Mesendoderm (in vitro differentiated cells): ENCODE measurements around the gene KIAA1549.

Experiments used
- DNase-seq: peaks from one replicate; pipeline ENCODE4 v3.0.0; 2013
- H2AK5ac ChIP-seq: 2 replicates; pipeline ENCODE4 v1.6.1; 2013; ENCODE audit warnings: low read length, inconsistent platforms
- H2BK120ac ChIP-seq: 2 replicates; pipeline ENCODE4 v1.6.1; 2013; ENCODE audit warnings: low read depth, mild to moderate bottlenecking, low read length, moderate library complexity, mixed read lengths
- H2BK15ac ChIP-seq: replicated peaks from 2 replicates; pipeline ENCODE4 v1.6.1; 2013; ENCODE audit warnings: low read depth, mild to moderate bottlenecking, moderate library complexity
- H2BK5ac ChIP-seq: 2 replicates; pipeline ENCODE4 v1.6.1; 2013; ENCODE audit warnings: low read length, inconsistent platforms
- H3K18ac ChIP-seq: 2 replicates; pipeline ENCODE4 v1.6.1; 2013; ENCODE audit warnings: mild to moderate bottlenecking, low read length, mixed read lengths
- H3K23ac ChIP-seq: one replicate; pipeline ENCODE4 v1.6.1; 2013; ENCODE audit warnings: low read length
- H3K27ac ChIP-seq: 2 replicates; pipeline ENCODE4 v1.5.1; 2013; ENCODE audit warnings: low read depth, mild to moderate bottlenecking, inconsistent platforms, low read length, moderate library complexity
- H3K27me3 ChIP-seq: 2 replicates; pipeline ENCODE4 v1.6.1; 2013; ENCODE audit warnings: low read length, control low read depth, mild to moderate bottlenecking, inconsistent platforms; ENCODE audit not compliant: insufficient read depth, poor library complexity
- H3K36me3 ChIP-seq: 2 replicates; pipeline ENCODE4 v1.6.1; 2013; ENCODE audit warnings: low read length, inconsistent platforms; ENCODE audit not compliant: control insufficient read depth, insufficient read depth
- H3K4ac ChIP-seq: one replicate; pipeline ENCODE4 v1.6.1; 2013; ENCODE audit warnings: low read depth, mild to moderate bottlenecking, low read length, moderate library complexity
- H3K4me1 ChIP-seq: 2 replicates; pipeline ENCODE4 v1.6.1; 2013; ENCODE audit warnings: low read depth, low read length, inconsistent platforms; ENCODE audit not compliant: control insufficient read depth
- H3K4me2 ChIP-seq: 2 replicates; pipeline ENCODE4 v1.6.1; 2013; ENCODE audit warnings: low read length
- H3K4me3 ChIP-seq: 2 replicates; pipeline ENCODE4 v1.5.1; 2013; ENCODE audit warnings: mild to moderate bottlenecking, low read length
- H3K56ac ChIP-seq: one replicate; pipeline ENCODE4 v1.6.1; 2013; ENCODE audit warnings: low read length
- H3K79me1 ChIP-seq: 2 replicates; pipeline ENCODE4 v1.6.1; 2013; ENCODE audit warnings: low read length, inconsistent platforms
- H3K79me2 ChIP-seq: 2 replicates; pipeline ENCODE4 v1.6.1; 2013; ENCODE audit warnings: mild to moderate bottlenecking, low read length; ENCODE audit not compliant: control insufficient read depth, insufficient read depth
- H3K9ac ChIP-seq: 2 replicates; pipeline ENCODE4 v1.6.1; 2013; ENCODE audit warnings: low read length, inconsistent platforms
- H4K5ac ChIP-seq: one replicate; pipeline ENCODE4 v1.6.1; 2013; ENCODE audit warnings: low read length
- H4K8ac ChIP-seq: one replicate; pipeline ENCODE4 v1.6.1; 2013; ENCODE audit warnings: low read depth, mild to moderate bottlenecking, control low read depth, low read length, moderate library complexity
- WGBS: extraction: QIAGEN DNeasy Blood & Tissue Kit; methylation state at CpG from one replicate; pipeline ENCODE4 v1.1.7; 2013; ENCODE audit warnings: low lambda C conversion rate, missing lambda C conversion rate; ENCODE audit not compliant: insufficient coverage; ENCODE audit errors: extremely low coverage; 5-methylcytosine and 5-hydroxymethylcytosine counted together

Gene KIAA1549

GRCh38 chr7:139022286-139022685 lies 41.1 kb upstream of the KIAA1549 start:
- no peaks in the 10 kb centered on the region for H3K27me3 ChIP-seq
- no peaks in the 10 kb centered on the region for H3K79me1 ChIP-seq
- no peak overlapping the region for H3K18ac ChIP-seq
- H2AK5ac ChIP-seq: no peak overlapping the region
- DNase-seq: no peak
- H3K4ac ChIP-seq: no peak overlapping the region
- H2BK5ac ChIP-seq: no peak overlapping the region
- no peak overlapping the region for H4K8ac ChIP-seq
- peaks cover 5% of the 10 kb centered on the region for H3K36me3 ChIP-seq
- no peak overlapping the region for H3K56ac ChIP-seq
- H2BK15ac ChIP-seq: no peak overlapping the region
- no peak overlapping the region for H4K5ac ChIP-seq
- no peak overlapping the region for H2BK120ac ChIP-seq
- no peaks in the 10 kb centered on the region for H3K4me1 ChIP-seq
- no peak overlapping the region for H3K9ac ChIP-seq
- no peaks in the 10 kb centered on the region for H3K79me2 ChIP-seq
- no peak overlapping the region for H3K4me3 ChIP-seq
- H3K27ac ChIP-seq: no peak overlapping the region
- H3K4me2 ChIP-seq: no peak overlapping the region
- no peak overlapping the region for H3K23ac ChIP-seq
- no CpG with 5 or more reads among the region's 4 CpGs for WGBS

- Histone ChIP-seq H2BK120ac (no peak overlapping the region), H3K27ac (no peak overlapping the region), H3K36me3 (no peaks in the 10 kb centered on the region), H3K4me1 (no peaks in the 10 kb centered on the region), H3K4me2 (no peak overlapping the region), H3K79me1 (no peaks in the 10 kb centered on the region), H3K18ac (no peak overlapping the region), H3K56ac (no peak overlapping the region), H4K5ac (no peak overlapping the region), H3K27me3 (no peaks in the 10 kb centered on the region), H3K23ac (no peak overlapping the region), H3K4me3 (no peak overlapping the region), H3K4ac (no peak overlapping the region), H2BK5ac (no peak overlapping the region), H2AK5ac (no peak overlapping the region), H2BK15ac (no peak overlapping the region), H3K9ac (no peak overlapping the region), H3K79me2 (no peaks in the 10 kb centered on the region), H4K8ac (no peak overlapping the region)
- no peak for DNase-seq
- no CpG with 5 or more reads among the region's 3 CpGs for WGBS
Observed at GRCh38 chr7:139018910-139019309, 37.7 kb upstream of the KIAA1549 start.

GRCh38 chr7:139016931-139017511 lies 35.8 kb upstream of the KIAA1549 start:
- H3K79me2 ChIP-seq: no peaks in the 10 kb centered on the region
- H3K18ac ChIP-seq: no peak overlapping the region
- DNase-seq: peak; percentile 78
- no peaks in the 10 kb centered on the region for H3K4me1 ChIP-seq
- no peak overlapping the region for H3K4me3 ChIP-seq
- no peak overlapping the region for H2AK5ac ChIP-seq
- no peak overlapping the region for H2BK15ac ChIP-seq
- no peak overlapping the region for H3K9ac ChIP-seq
- WGBS: no CpG with 5 or more reads among the region's 7 CpGs
- no peaks in the 10 kb centered on the region for H3K79me1 ChIP-seq
- no peaks in the 10 kb centered on the region for H3K27me3 ChIP-seq
- no peak overlapping the region for H2BK5ac ChIP-seq
- H2BK120ac ChIP-seq: no peak overlapping the region
- H3K27ac ChIP-seq: no peak overlapping the region
- no peak overlapping the region for H3K23ac ChIP-seq
- H4K5ac ChIP-seq: no peak overlapping the region
- no peak overlapping the region for H4K8ac ChIP-seq
- no peak overlapping the region for H3K4ac ChIP-seq
- H3K4me2 ChIP-seq: no peak overlapping the region
- no peak overlapping the region for H3K56ac ChIP-seq
- H3K36me3 ChIP-seq: no peaks in the 10 kb centered on the region

GRCh38 chr7:139011373-139011772 lies 30.2 kb upstream of the KIAA1549 start:
- Histone ChIP-seq H3K4ac (no peak overlapping the region), H3K56ac (no peak overlapping the region), H3K18ac (no peak overlapping the region), H3K4me2 (no peak overlapping the region), H3K27me3 (no peaks in the 10 kb centered on the region), H2BK15ac (no peak overlapping the region), H2BK5ac (no peak overlapping the region), H3K79me1 (no peaks in the 10 kb centered on the region), H3K27ac (no peak overlapping the region), H3K9ac (no peak overlapping the region), H2BK120ac (peak overlapping the region; percentile 38), H3K36me3 (no peaks in the 10 kb centered on the region), H3K4me3 (no peak overlapping the region), H3K4me1 (no peaks in the 10 kb centered on the region), H3K79me2 (no peaks in the 10 kb centered on the region), H2AK5ac (no peak overlapping the region), H4K8ac (no peak overlapping the region), H4K5ac (no peak overlapping the region), H3K23ac (no peak overlapping the region)
- no CpG with 5 or more reads among the region's 3 CpGs for WGBS
- DNase-seq: no peak

- no peak overlapping the region for H2BK15ac ChIP-seq
- no peak overlapping the region for H3K9ac ChIP-seq
- H3K4me1 ChIP-seq: no peaks in the 10 kb centered on the region
- H2BK5ac ChIP-seq: no peak overlapping the region
- no peak overlapping the region for H3K56ac ChIP-seq
- H4K5ac ChIP-seq: no peak overlapping the region
- no peak overlapping the region for H3K23ac ChIP-seq
- H3K27me3 ChIP-seq: no peaks in the 10 kb centered on the region
- H3K79me1 ChIP-seq: no peaks in the 10 kb centered on the region
- no peak overlapping the region for H3K4me2 ChIP-seq
- no peak overlapping the region for H3K27ac ChIP-seq
- no peak overlapping the region for H3K4ac ChIP-seq
- H4K8ac ChIP-seq: no peak overlapping the region
- no peak overlapping the region for H2BK120ac ChIP-seq
- H3K4me3 ChIP-seq: no peak overlapping the region
- H3K36me3 ChIP-seq: no peaks in the 10 kb centered on the region
- DNase-seq: peak; percentile 38
- no peak overlapping the region for H2AK5ac ChIP-seq
- H3K18ac ChIP-seq: no peak overlapping the region
- no peaks in the 10 kb centered on the region for H3K79me2 ChIP-seq
Observed at GRCh38 chr7:139004321-139005090, 23.3 kb upstream of the KIAA1549 start.

- Histone ChIP-seq H3K9ac (no peak overlapping the region), H3K79me2 (no peaks in the 10 kb centered on the region), H3K27me3 (no peaks in the 10 kb centered on the region), H3K4me2 (no peak overlapping the region), H2AK5ac (no peak overlapping the region), H3K4me1 (no peaks in the 10 kb centered on the region), H2BK120ac (no peak overlapping the region), H3K23ac (no peak overlapping the region), H3K56ac (no peak overlapping the region), H3K27ac (no peak overlapping the region), H3K4ac (no peak overlapping the region), H2BK15ac (no peak overlapping the region), H3K79me1 (no peaks in the 10 kb centered on the region), H3K18ac (no peak overlapping the region), H3K36me3 (no peaks in the 10 kb centered on the region), H4K8ac (no peak overlapping the region), H2BK5ac (no peak overlapping the region), H3K4me3 (no peak overlapping the region), H4K5ac (no peak overlapping the region)
- DNase-seq: no peak
- WGBS: no CpG with 5 or more reads among the region's 3 CpGs
Observed at GRCh38 chr7:138999414-138999813, 18.2 kb upstream of the KIAA1549 start.
